Suprapubic skin (tissue), 4 donors: ENCODE measurements around the gene PDE4C. TPM values are rescaled to one million over a fixed set of nuclear protein-coding genes. Genes with fewer than 3 reads are reported as not detected.
A peak's percentile ranks its signal among the peaks of the same experiment; 100 is the strongest.

Source experiments
- DNase-seq, 2 donors: peaks; one replicate each; pipeline ENCODE4 v3.0.0-alpha.2; 2019; ENCODE audit warnings: low spot score in 2 of 2
- H3K27ac ChIP-seq: fragments of 200-600 bp; sonication (generic); one replicate; pipeline ENCODE4 v1.5.1; 2019
- H3K27me3 ChIP-seq: fragments of 200-600 bp; sonication (generic); one replicate; pipeline ENCODE4 v1.5.1; 2019
- H3K36me3 ChIP-seq: fragments of 200-600 bp; sonication (generic); one replicate; pipeline ENCODE4 v1.5.1; 2019
- H3K4me1 ChIP-seq: fragments of 200-600 bp; sonication (generic); one replicate; pipeline ENCODE4 v1.5.1; 2019
- H3K4me3 ChIP-seq: fragments of 200-600 bp; sonication (generic); one replicate; pipeline ENCODE4 v1.5.1; 2019; ENCODE audit warnings: mild to moderate bottlenecking
- H3K9me3 ChIP-seq: fragments of 200-600 bp; sonication (generic); one replicate; pipeline ENCODE4 v1.5.1; 2019
- CTCF ChIP-seq, 2 donors: fragments of 200-600 bp in 1 of 2; fragments of 450-650 bp in 1 of 2; sonication (generic) in 1 of 2; IDR thresholded peaks; one replicate each; pipeline ENCODE4 v1.5.1; 2016 to 2019; ENCODE audit warnings: antibody characterized with exemption in 2 of 2, mild to moderate bottlenecking in 1 of 2, moderate library complexity in 1 of 2
- EP300 ChIP-seq: sonication (generic); formaldehyde crosslinking; IDR thresholded peaks from one replicate; pipeline ENCODE4 v1.6.1; 2017; ENCODE audit warnings: antibody characterized with exemption
- POLR2A ChIP-seq, 2 donors: fragments of 450-650 bp; IDR thresholded peaks; one replicate each; pipeline ENCODE4 v1.6.1; 2017; ENCODE audit warnings: antibody characterized with exemption in 2 of 2, mild to moderate bottlenecking in 2 of 2, moderate library complexity in 2 of 2
- POLR2AphosphoS5 ChIP-seq, 3 donors: sonication (generic); formaldehyde crosslinking; IDR thresholded peaks; one replicate each; pipeline ENCODE4 v1.6.1; 2017; ENCODE audit warnings: antibody characterized with exemption in 3 of 3
- WGBS: methylation state at CpG from one replicate; pipeline ENCODE4 v1.1.5; 2018; 5-methylcytosine and 5-hydroxymethylcytosine counted together
- total RNA-seq, 4 donors: library from RNA; depleted of rRNA; stranded (reverse); fragments of >200 nt; gene quantifications; one replicate each; pipeline ENCODE4 v1.1.0, GENCODE V29; 2016

Gene PDE4C
- total RNA-seq, 4 donors from 2014 or later, result 0.47 to 2.0 TPM; not detected in 2

DNA sequence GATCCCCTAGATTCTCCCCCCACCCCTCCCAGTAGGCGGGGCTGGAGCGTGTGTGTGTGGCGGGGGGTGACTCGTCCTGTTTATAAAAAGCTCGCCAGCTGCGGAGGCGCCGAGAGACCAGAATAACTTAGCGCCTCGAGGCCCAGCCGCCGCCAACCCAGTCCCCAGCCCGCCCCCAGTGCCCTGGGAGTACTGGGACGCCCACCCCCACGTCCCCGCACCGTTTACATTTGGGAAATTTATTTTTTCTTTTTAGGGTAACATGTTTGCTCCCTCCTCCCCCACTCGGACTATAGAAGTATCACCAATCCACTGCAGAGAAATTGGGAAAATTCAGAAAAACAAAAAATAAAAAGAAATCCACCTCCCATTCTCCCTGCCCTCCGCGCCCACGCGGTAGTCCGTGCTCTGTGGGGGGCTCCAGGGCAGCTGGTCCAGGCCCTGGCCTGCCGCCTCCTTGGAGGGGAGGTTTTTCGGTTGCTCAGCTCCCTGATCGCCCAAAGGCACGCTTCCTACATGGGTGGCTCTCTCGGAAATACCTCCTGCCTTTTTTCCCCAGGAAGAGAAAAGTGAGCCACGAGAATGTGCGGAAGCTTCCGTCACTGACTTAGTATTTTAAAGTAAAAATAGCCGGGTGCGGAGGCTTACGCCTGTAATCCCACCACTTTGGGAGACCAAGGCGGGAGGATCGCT, 20.9 kb downstream of the PDE4C start:
- WGBS, result 10% methylated on average over 34 of the region's 36 CpGs
- H3K9me3 ChIP-seq, result no peaks in the 10 kb centered on the region
- no peaks in the 10 kb centered on the region for H3K36me3 ChIP-seq
- peak overlapping the region; percentile 58 for H3K4me3 ChIP-seq
- H3K4me1 ChIP-seq, result peaks cover 27% of the 10 kb centered on the region
- no peak for TF ChIP-seq POLR2A (IDR thresholded peaks at IDR 0.05)
- TF ChIP-seq POLR2AphosphoS5 (IDR thresholded peaks at IDR 0.05), result no peak
- no peak for TF ChIP-seq CTCF (IDR thresholded peaks at IDR 0.05)
- TF ChIP-seq EP300, result no peak
- H3K27ac ChIP-seq, result peak overlapping the region; percentile 94
- peak; percentile 91 to 92 for DNase-seq
- H3K27me3 ChIP-seq, result no peaks in the 10 kb centered on the region

GRCh38 chr19:18204394-18205199, 21.6 kb downstream of the PDE4C start:
- peak in 1 of 2 donors; percentile 84 for DNase-seq
- H3K27ac ChIP-seq, result peak overlapping the region; percentile 94
- no peaks in the 10 kb centered on the region for H3K27me3 ChIP-seq
- no peaks in the 10 kb centered on the region for H3K9me3 ChIP-seq
- no peaks in the 10 kb centered on the region for H3K36me3 ChIP-seq
- H3K4me1 ChIP-seq, result peaks cover 27% of the 10 kb centered on the region
- H3K4me3 ChIP-seq, result peak overlapping the region; percentile 58
- 0% methylated on average over 17 of the region's 22 CpGs for WGBS
- TF ChIP-seq POLR2A (IDR thresholded peaks at IDR 0.05) (no peak), EP300 (no peak), POLR2AphosphoS5 (IDR thresholded peaks at IDR 0.05) (no peak), CTCF (IDR thresholded peaks at IDR 0.05) (no peak)

DNA sequence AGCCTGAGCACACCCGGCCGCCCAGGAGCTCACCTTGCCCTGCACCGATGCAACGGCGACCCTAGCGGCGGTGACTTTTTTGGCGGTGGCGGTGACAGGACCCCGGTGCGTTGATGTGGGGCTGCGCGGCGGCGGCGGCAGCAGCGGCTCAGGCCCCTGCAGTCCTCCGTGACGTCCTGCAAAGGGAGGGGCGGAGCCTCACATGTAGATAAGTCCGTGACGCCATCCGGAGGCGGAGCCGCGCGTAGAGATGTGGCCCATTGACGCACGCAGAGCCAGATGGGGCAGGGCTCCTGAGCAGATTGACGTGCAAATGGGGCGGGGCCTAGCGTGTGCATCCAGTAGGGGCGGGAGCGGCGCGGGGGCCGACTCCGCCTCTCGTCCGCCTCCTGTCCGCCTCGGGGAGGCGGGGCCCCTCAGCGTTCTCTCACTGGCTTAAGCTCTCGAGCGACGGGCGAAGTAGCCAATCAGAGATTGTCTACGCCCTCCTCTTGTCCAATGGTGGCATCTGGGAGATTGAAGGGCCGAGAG, 22.3 kb downstream of the PDE4C start, which contains the start of gene RAB3A:
RAB3A (minus strand) TSS at position 180 of the 531 bp plus-strand sequence. CDS start 1,302 bp downstream, outside the sequence.
- TF ChIP-seq EP300, result peak; percentile 85
- TF ChIP-seq POLR2AphosphoS5 (IDR thresholded peaks at IDR 0.05), result peak in 1 of 3 donors; percentile 85
- no peak for TF ChIP-seq CTCF (IDR thresholded peaks at IDR 0.05)
- no peak for TF ChIP-seq POLR2A (IDR thresholded peaks at IDR 0.05)
- DNase-seq, result peak; percentile 100

DNA sequence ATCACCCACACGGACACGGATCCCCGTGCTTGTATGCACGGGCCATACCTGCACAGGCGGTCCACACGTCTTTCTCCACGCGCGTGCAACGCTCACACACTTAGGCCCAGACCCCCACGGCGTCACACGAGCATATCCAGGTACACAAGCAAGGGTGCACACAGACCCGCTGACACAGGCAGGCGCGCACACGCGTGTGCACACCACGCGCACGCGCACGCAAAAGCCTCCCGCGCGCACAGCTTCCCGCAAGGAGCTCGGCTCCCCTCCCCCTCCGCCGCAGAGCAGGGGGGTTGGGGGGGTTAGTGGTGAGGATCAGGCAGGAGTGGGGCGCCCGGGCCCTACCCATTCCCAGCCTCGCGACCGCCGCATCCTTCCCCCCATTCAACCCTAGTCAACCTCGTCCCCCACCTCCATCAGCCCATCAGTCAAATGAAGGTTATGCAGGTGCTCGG, 22.8 kb downstream of the PDE4C start:
- Histone ChIP-seq H3K36me3 (peaks cover 6% of the 10 kb centered on the region), H3K9me3 (no peaks in the 10 kb centered on the region), H3K27me3 (no peaks in the 10 kb centered on the region), H3K4me3 (peak overlapping the region; percentile 58), H3K27ac (peak overlapping the region; percentile 34), H3K4me1 (peaks cover 27% of the 10 kb centered on the region)
- DNase-seq, result peak in 1 of 2 donors; percentile 78
- WGBS, result under 1% methylated on average over 26 of the region's 38 CpGs
- TF ChIP-seq POLR2AphosphoS5 (IDR thresholded peaks at IDR 0.05) (no peak), EP300 (no peak), POLR2A (IDR thresholded peaks at IDR 0.05) (no peak), CTCF (IDR thresholded peaks at IDR 0.05) (no peak)

More for the DNA sequence above, 22.3 kb downstream of the PDE4C start, which contains the start of gene RAB3A:
- no CpG with 5 or more reads among the region's 50 CpGs for WGBS
- Histone ChIP-seq H3K9me3 (no peaks in the 10 kb centered on the region), H3K36me3 (peaks cover 1% of the 10 kb centered on the region), H3K4me3 (peak within 1 kb of the TSS; percentile 58), H3K27me3 (no peaks in the 10 kb centered on the region), H3K4me1 (peaks cover 27% of the 10 kb centered on the region), H3K27ac (peak within 1 kb of the TSS; percentile 94)
